Esophagus (tissue), 2 donors: ENCODE results near the gene NUP133. TPM values are rescaled to one million over a fixed set of nuclear protein-coding genes. Genes with fewer than 3 reads are reported as not detected.
"Not testable (repeated sequence)": the region's sequence is repeated elsewhere in the genome, so short reads cannot be mapped to it uniquely, and the experiment has no call there.

ENCODE experiments used
- H3K27ac ChIP-seq, 2 donors: one replicate each; pipeline ENCODE4 v1.5.1; 2013; ENCODE audit warnings: low read depth in 2 of 2, mild to moderate bottlenecking in 2 of 2, inconsistent platforms in 1 of 2, low read length in 1 of 2, moderate library complexity in 1 of 2
- H3K27me3 ChIP-seq, 2 donors: one replicate each; pipeline ENCODE4 v1.6.1; 2013; ENCODE audit warnings: low read length in 2 of 2, control low read depth in 1 of 2, mild to moderate bottlenecking in 1 of 2; ENCODE audit not compliant: insufficient read depth in 2 of 2, control insufficient read depth in 1 of 2
- H3K36me3 ChIP-seq, 2 donors: one replicate each; pipeline ENCODE4 v1.6.1; 2013; ENCODE audit warnings: low read length in 1 of 2; ENCODE audit not compliant: control insufficient read depth in 2 of 2, insufficient read depth in 2 of 2
- H3K4me1 ChIP-seq, 2 donors: one replicate each; pipeline ENCODE4 v1.6.1; 2013; ENCODE audit warnings: low read length in 1 of 2; ENCODE audit not compliant: control insufficient read depth in 2 of 2, insufficient read depth in 2 of 2
- H3K4me3 ChIP-seq, 2 donors: one replicate each; pipeline ENCODE4 v1.5.1; 2013; ENCODE audit warnings: low read length in 2 of 2, mild to moderate bottlenecking in 2 of 2, low read depth in 1 of 2, moderate library complexity in 1 of 2
- H3K9me3 ChIP-seq, 2 donors: one replicate each; pipeline ENCODE4 v1.6.1; 2013; ENCODE audit warnings: mild to moderate bottlenecking in 2 of 2, low read depth in 1 of 2, low read length in 1 of 2, moderate library complexity in 1 of 2; ENCODE audit not compliant: control insufficient read depth in 2 of 2, insufficient read depth in 1 of 2
- WGBS, 2 donors: extraction: QIAGEN DNeasy Blood & Tissue Kit; methylation state at CpG; one replicate each; pipeline ENCODE4 v1.1.7; 2013; 5-methylcytosine and 5-hydroxymethylcytosine counted together
- polyA plus RNA-seq, 2 donors: library from polyadenylated mRNA; stranded (reverse); fragments of 200-250 nt; gene quantifications; one replicate each; pipeline ENCODE4 v1.2.3, GENCODE V29; 2013
- donor health status: healthy with polysubstance abuse.
- donor health status: Bipolar disorder and iron deficiency.

The NUP133 gene
- polyA plus RNA-seq, 2 donors: 7.3 to 9.9 TPM

- WGBS, 2 donors: 91 to 95% methylated on average over 7 of the region's 7 CpGs
- H3K4me3 ChIP-seq: no peak overlapping the region
- H3K9me3 ChIP-seq: no peaks in the 10 kb centered on the region
- H3K4me1 ChIP-seq: no peaks in the 10 kb centered on the region
- H3K36me3 ChIP-seq: peaks cover 7 to 12% of the 10 kb centered on the region in 2 donors
- H3K27ac ChIP-seq: no peak overlapping the region
- no peaks in the 10 kb centered on the region for H3K27me3 ChIP-seq
These were observed 27.6 kb downstream of the NUP133 start for GRCh38 chr1:229480495-229480894.

DNA sequence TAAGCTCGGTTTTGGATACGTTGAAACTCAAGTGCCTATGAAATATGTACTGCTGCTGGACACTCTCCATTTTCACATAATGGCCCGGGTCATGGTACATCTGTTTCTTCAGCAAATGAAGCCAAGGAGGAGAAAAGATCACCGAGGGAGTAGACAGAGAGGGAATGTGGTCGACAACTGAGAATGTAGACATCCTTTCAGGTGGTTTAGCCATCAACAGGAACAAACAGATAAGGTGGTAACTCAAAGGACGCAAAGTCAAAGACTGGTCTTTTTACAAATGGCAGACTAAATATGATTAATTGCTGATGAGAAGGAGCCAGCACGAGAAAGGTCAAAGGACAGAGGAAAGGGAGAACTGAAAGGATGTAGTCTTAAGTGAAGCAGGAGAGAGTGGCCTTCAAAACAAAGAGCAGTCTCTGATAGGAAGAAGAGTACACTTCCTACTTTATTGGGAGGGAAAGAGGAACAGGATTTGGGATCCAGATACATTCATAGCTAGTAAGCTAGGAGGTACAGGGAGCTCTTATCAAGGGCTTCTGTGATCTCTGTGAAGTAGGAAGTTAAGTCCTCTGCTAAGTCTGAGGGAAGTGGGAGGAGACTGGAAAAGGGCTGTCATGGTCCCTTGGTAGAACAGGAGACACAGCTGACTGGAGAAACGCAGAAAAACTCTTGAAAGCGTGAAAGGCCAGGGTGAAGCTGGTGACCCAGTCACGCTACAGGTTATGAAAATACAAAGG lies 28.3 kb downstream of the NUP133 start:
- H3K4me3 ChIP-seq: no peak overlapping the region
- WGBS, 2 donors: 75 to 77% methylated on average over 10 of the region's 10 CpGs
- H3K9me3 ChIP-seq: no peaks in the 10 kb centered on the region
- peaks cover 7 to 12% of the 10 kb centered on the region in 2 donors for H3K36me3 ChIP-seq
- no peak overlapping the region for H3K27ac ChIP-seq
- H3K27me3 ChIP-seq: no peaks in the 10 kb centered on the region
- no peaks in the 10 kb centered on the region for H3K4me1 ChIP-seq

- H3K36me3 ChIP-seq: peaks cover 9 to 15% of the 10 kb centered on the region in 2 donors
- no peak overlapping the region for H3K27ac ChIP-seq
- no peaks in the 10 kb centered on the region for H3K4me1 ChIP-seq
- no peak overlapping the region for H3K4me3 ChIP-seq
- no peaks in the 10 kb centered on the region for H3K9me3 ChIP-seq
- WGBS, 2 donors: 94 to 97% methylated on average over 1 of the region's 1 CpG
- no peaks in the 10 kb centered on the region for H3K27me3 ChIP-seq
These were observed 29.3 kb downstream of the NUP133 start for GRCh38 chr1:229478852-229479251.

DNA sequence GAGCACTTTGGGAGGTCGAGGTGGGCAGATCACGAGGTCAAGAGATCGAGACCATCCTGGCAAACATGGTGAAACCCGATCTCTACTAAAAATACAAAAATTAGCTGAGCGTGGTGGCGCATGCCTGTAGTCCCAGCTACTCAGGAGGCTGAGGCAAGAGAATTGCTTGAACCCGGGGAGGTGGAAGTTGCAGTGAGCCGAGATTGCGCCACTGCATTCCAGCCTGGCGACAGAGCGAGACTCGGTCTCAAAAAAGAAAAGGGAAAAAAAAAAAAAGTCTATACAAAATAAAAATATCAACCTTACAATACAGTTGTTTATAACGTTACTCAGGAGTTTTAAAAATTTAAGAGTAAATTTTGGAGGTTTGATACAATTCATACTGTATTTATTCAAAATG lies 32.3 kb downstream of the NUP133 start:
- H3K36me3 ChIP-seq: peaks cover 8 to 12% of the 10 kb centered on the region in 2 donors
- not testable (repeated sequence) for H3K4me1 ChIP-seq

GRCh38 chr1:229474509-229474908 lies 33.6 kb downstream of the NUP133 start:
- H3K4me3 ChIP-seq: no peak overlapping the region
- H3K36me3 ChIP-seq: peaks cover 10 to 21% of the 10 kb centered on the region in 2 donors
- no peaks in the 10 kb centered on the region for H3K4me1 ChIP-seq
- no peaks in the 10 kb centered on the region for H3K27me3 ChIP-seq
- H3K9me3 ChIP-seq: no peaks in the 10 kb centered on the region
- 89 to 90% methylated on average over 2 of the region's 2 CpGs for WGBS, 2 donors
- H3K27ac ChIP-seq: no peak overlapping the region

More for the DNA sequence above, 32.3 kb downstream of the NUP133 start:
- H3K4me3 ChIP-seq, H3K27ac ChIP-seq, H3K9me3 ChIP-seq, H3K27me3 ChIP-seq: not testable (repeated sequence)
- WGBS, 2 donors: 92 to 93% methylated on average over 13 of the region's 13 CpGs

DNA sequence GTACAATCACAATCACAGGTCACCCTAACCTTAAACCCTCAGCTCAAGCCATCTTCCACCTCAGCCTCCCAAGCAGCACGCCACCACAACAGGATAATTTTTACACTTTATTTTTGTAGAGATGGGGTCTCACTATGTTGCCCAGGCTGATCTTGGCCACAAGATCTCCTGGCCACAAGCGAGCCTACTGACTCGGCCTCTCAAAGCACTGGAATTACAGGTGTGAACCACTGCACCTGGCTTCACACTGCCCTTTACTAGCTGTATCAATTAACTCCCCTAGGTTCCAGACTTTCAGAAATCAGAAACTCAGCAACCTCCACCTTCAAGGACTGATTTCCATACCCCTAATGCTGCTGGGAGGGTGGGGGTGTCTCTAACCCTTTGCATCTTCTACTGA lies 37.0 kb downstream of the NUP133 start:
- Histone ChIP-seq H3K27ac (no peak overlapping the region), H3K4me1 (no peaks in the 10 kb centered on the region), H3K4me3 (no peak overlapping the region), H3K9me3 (no peaks in the 10 kb centered on the region), H3K27me3 (no peaks in the 10 kb centered on the region), H3K36me3 (peaks cover 10 to 26% of the 10 kb centered on the region in 2 donors)
- WGBS, 2 donors: 98 to 99% methylated on average over 3 of the region's 3 CpGs

- no peaks in the 10 kb centered on the region for H3K4me1 ChIP-seq
- no peak overlapping the region for H3K27ac ChIP-seq
- WGBS, 2 donors: 88 to 89% methylated on average over 8 of the region's 8 CpGs
- no peaks in the 10 kb centered on the region for H3K9me3 ChIP-seq
- H3K4me3 ChIP-seq: no peak overlapping the region
- H3K27me3 ChIP-seq: no peaks in the 10 kb centered on the region
- H3K36me3 ChIP-seq: peaks cover 12 to 26% of the 10 kb centered on the region in 2 donors
These were observed 37.6 kb downstream of the NUP133 start for GRCh38 chr1:229470406-229471043.

DNA sequence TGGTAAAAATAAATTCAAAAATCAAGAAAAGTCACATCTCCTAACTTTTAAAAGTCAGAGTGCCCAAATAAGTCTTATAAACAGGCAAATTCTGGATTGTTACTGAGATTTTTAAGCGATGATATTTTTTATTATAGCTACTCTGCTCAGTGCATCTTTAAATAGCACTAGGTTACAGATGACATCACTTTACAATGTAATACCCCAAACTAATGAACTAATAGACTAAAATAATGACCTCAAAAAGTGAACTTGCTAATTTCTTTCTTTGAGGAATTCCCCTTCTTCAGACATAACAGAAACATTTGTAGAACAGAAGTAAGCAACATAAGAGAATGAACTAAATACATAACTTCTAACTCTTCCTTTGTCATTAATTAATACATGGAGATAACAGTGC lies 41.3 kb downstream of the NUP133 start:
- WGBS, 2 donors: 97 to 98% methylated on average over 1 of the region's 1 CpG
- H3K9me3 ChIP-seq: no peaks in the 10 kb centered on the region
- H3K4me1 ChIP-seq: no peaks in the 10 kb centered on the region
- H3K27me3 ChIP-seq: no peaks in the 10 kb centered on the region
- no peak overlapping the region for H3K4me3 ChIP-seq
- no peak overlapping the region for H3K27ac ChIP-seq
- peaks cover 9 to 30% of the 10 kb centered on the region in 2 donors for H3K36me3 ChIP-seq

- 97% methylated on average over 8 of the region's 8 CpGs for WGBS, 2 donors
- no peaks in the 10 kb centered on the region for H3K27me3 ChIP-seq
- no peak overlapping the region for H3K4me3 ChIP-seq
- H3K36me3 ChIP-seq: peaks cover 9 to 28% of the 10 kb centered on the region in 2 donors
- H3K9me3 ChIP-seq: no peaks in the 10 kb centered on the region
- H3K27ac ChIP-seq: no peak overlapping the region
- no peaks in the 10 kb centered on the region for H3K4me1 ChIP-seq
These were observed 43.5 kb downstream of the NUP133 start for GRCh38 chr1:229464672-229465071.
